Measurements from ENCODE around the gene CAPN12. TPM values are rescaled to one million over a fixed set of nuclear protein-coding genes. Genes with fewer than 3 reads are reported as not detected.

The CAPN12 gene
- polyA plus RNA-seq, 1 donor (not counting 4 experiments of a cell fraction or from before 2014, with no cell fraction given), result 5.6 TPM

- no peaks in the 10 kb centered on the region for H3K9me1 ChIP-seq (ENCODE audit: control insufficient read depth, extremely low read depth, insufficient read depth, low read length)
- FAIRE-seq, result no peak
- H3K36me3 ChIP-seq (ENCODE audit: control insufficient read depth in 2 of 2, extremely low read depth in 1 of 2, insufficient read depth in 2 of 2, low read length in 2 of 2), result peaks cover 57 to 81% of the 10 kb centered on the region in 2 experiments
- dilution Hi-C loops (cut with MboI; ENCODE audit: extremely low pct_ligation_motif_present, low sequenced_read_pairs), result no loop called here
- peaks cover 6% of the 10 kb centered on the region for H4K20me1 ChIP-seq (ENCODE audit: control insufficient read depth, extremely low read depth, insufficient read depth, low read length)
- no peak overlapping the region for H2AFZ ChIP-seq (ENCODE audit: control insufficient read depth, low read length)
- TF ChIP-seq CTCF (optimal IDR thresholded peaks at IDR 0.05 in 1 of 3, IDR thresholded peaks at IDR 0.05 in 1 of 3, conservative IDR thresholded peaks at IDR 0.05 in 1 of 3; ENCODE audit: extremely low read depth in 1 of 3, insufficient read depth in 2 of 3, low read length in 3 of 3) (no peak), EZH2 (IDR thresholded peaks at IDR 0.05; ENCODE audit: low read length) (no peak)
- H3K9me3 ChIP-seq (ENCODE audit: control insufficient read depth, low read depth, low read length), result no peaks in the 10 kb centered on the region
- no peak for DNase-seq (ENCODE audit: low read depth, low spot score)
- no peak overlapping the region for H3K9ac ChIP-seq (ENCODE audit: control insufficient read depth, extremely low read depth, insufficient read depth, low read length)
- H3K27ac ChIP-seq (ENCODE audit: control insufficient read depth, insufficient read depth, low read length), result no peak overlapping the region
- no peaks in the 10 kb centered on the region for H3K27me3 ChIP-seq (ENCODE audit: control insufficient read depth, extremely low read depth, insufficient read depth, low read length)
- H3K4me3 ChIP-seq (ENCODE audit: control insufficient read depth in 2 of 3, extremely low read depth in 1 of 3, insufficient read depth in 2 of 3, low read depth in 1 of 3, low read length in 3 of 3), result no peak overlapping the region
- H3K4me2 ChIP-seq (ENCODE audit: control insufficient read depth, extremely low read depth, insufficient read depth, low read depth, low read length), result no peak overlapping the region
- H3K4me1 ChIP-seq (ENCODE audit: control insufficient read depth, extremely low read depth, insufficient read depth, low read length), result peaks cover 34% of the 10 kb centered on the region
- peaks cover 98% of the 10 kb centered on the region for H3K79me2 ChIP-seq (ENCODE audit: control insufficient read depth, insufficient read depth, low read length)
Observed at GRCh38 chr19:38700902-38701454, 43.3 kb downstream of the CAPN12 start.

- Histone ChIP-seq H3K9me3 (ENCODE audit: control insufficient read depth, low read depth, low read length) (no peaks in the 10 kb centered on the region), H3K79me2 (ENCODE audit: control insufficient read depth, insufficient read depth, low read length) (peaks cover 98% of the 10 kb centered on the region), H4K20me1 (ENCODE audit: control insufficient read depth, extremely low read depth, insufficient read depth, low read length) (peaks cover 6% of the 10 kb centered on the region), H2AFZ (ENCODE audit: control insufficient read depth, low read length) (no peak overlapping the region), H3K4me2 (ENCODE audit: control insufficient read depth, extremely low read depth, insufficient read depth, low read depth, low read length) (no peak overlapping the region), H3K4me3 (ENCODE audit: control insufficient read depth in 2 of 3, extremely low read depth in 1 of 3, insufficient read depth in 2 of 3, low read depth in 1 of 3, low read length in 3 of 3) (no peak overlapping the region), H3K9ac (ENCODE audit: control insufficient read depth, extremely low read depth, insufficient read depth, low read length) (no peak overlapping the region), H3K27me3 (ENCODE audit: control insufficient read depth, extremely low read depth, insufficient read depth, low read length) (no peaks in the 10 kb centered on the region), H3K27ac (ENCODE audit: control insufficient read depth, insufficient read depth, low read length) (peak overlapping the region; percentile 8), H3K4me1 (ENCODE audit: control insufficient read depth, extremely low read depth, insufficient read depth, low read length) (peaks cover 40% of the 10 kb centered on the region), H3K9me1 (ENCODE audit: control insufficient read depth, extremely low read depth, insufficient read depth, low read length) (no peaks in the 10 kb centered on the region), H3K36me3 (ENCODE audit: control insufficient read depth in 2 of 2, extremely low read depth in 1 of 2, insufficient read depth in 2 of 2, low read length in 2 of 2) (peaks cover 57 to 81% of the 10 kb centered on the region in 2 experiments)
- FAIRE-seq (no peak), DNase-seq (ENCODE audit: low read depth, low spot score) (no peak)
- TF ChIP-seq CTCF (optimal IDR thresholded peaks at IDR 0.05 in 1 of 3, IDR thresholded peaks at IDR 0.05 in 1 of 3, conservative IDR thresholded peaks at IDR 0.05 in 1 of 3; ENCODE audit: extremely low read depth in 1 of 3, insufficient read depth in 2 of 3, low read length in 3 of 3), result no peak
- TF ChIP-seq EZH2 (IDR thresholded peaks at IDR 0.05; ENCODE audit: low read length), result no peak
- dilution Hi-C loops (cut with MboI; ENCODE audit: extremely low pct_ligation_motif_present, low sequenced_read_pairs), result no loop called here
Observed at GRCh38 chr19:38700350-38700901, 43.8 kb downstream of the CAPN12 start.
